ENCODE results near the gene SMYD3. TPM values are rescaled to one million over a fixed set of nuclear protein-coding genes. Genes with fewer than 3 reads are reported as not detected.

SMYD3 gene
- polyA plus RNA-seq, 1 donor from 2014 or later = 35.9 TPM

- Mint-ChIP-seq H3K27me3 (no peaks in the 10 kb centered on the region), H3K9me3 (no peaks in the 10 kb centered on the region), H3K4me3 (no peak overlapping the region), H3K27ac (no peak overlapping the region), H3K36me3 (peaks cover 3% of the 10 kb centered on the region), H3K4me1 (no peaks in the 10 kb centered on the region)
Observed at GRCh38 chr1:246170574-246171261, 336.4 kb downstream of the SMYD3 start.

GRCh38 chr1:246169486-246169885 is 337.6 kb downstream of the SMYD3 start:
- Mint-ChIP-seq H3K4me1 (no peaks in the 10 kb centered on the region), H3K4me3 (no peak overlapping the region), H3K9me3 (no peaks in the 10 kb centered on the region), H3K27ac (no peak overlapping the region), H3K36me3 (peaks cover 11% of the 10 kb centered on the region), H3K27me3 (no peaks in the 10 kb centered on the region)

- H3K4me3 Mint-ChIP-seq = no peak overlapping the region
- no peaks in the 10 kb centered on the region for H3K27me3 Mint-ChIP-seq
- H3K36me3 Mint-ChIP-seq = peaks cover 11% of the 10 kb centered on the region
- no peaks in the 10 kb centered on the region for H3K4me1 Mint-ChIP-seq
- H3K9me3 Mint-ChIP-seq = no peaks in the 10 kb centered on the region
- no peak overlapping the region for H3K27ac Mint-ChIP-seq
Observed at GRCh38 chr1:246169019-246169418, 338.1 kb downstream of the SMYD3 start.

- Mint-ChIP-seq H3K36me3 (peaks cover 16% of the 10 kb centered on the region), H3K9me3 (no peaks in the 10 kb centered on the region), H3K27ac (no peak overlapping the region), H3K4me3 (no peak overlapping the region), H3K4me1 (no peaks in the 10 kb centered on the region), H3K27me3 (no peaks in the 10 kb centered on the region)
Observed at GRCh38 chr1:246166841-246167240, 340.2 kb downstream of the SMYD3 start.

- no peak overlapping the region for H3K4me3 Mint-ChIP-seq
Observed at GRCh38 chr1:246165826-246166709, 341.0 kb downstream of the SMYD3 start.

GRCh38 chr1:246164764-246165163 is 342.3 kb downstream of the SMYD3 start:
- H3K36me3 Mint-ChIP-seq = peaks cover 16% of the 10 kb centered on the region
- H3K27me3 Mint-ChIP-seq = no peaks in the 10 kb centered on the region
- H3K4me3 Mint-ChIP-seq = no peak overlapping the region
- no peaks in the 10 kb centered on the region for H3K9me3 Mint-ChIP-seq
- no peaks in the 10 kb centered on the region for H3K4me1 Mint-ChIP-seq
- no peak overlapping the region for H3K27ac Mint-ChIP-seq

More at GRCh38 chr1:246165826-246166709, 341.0 kb downstream of the SMYD3 start:
- H3K36me3 Mint-ChIP-seq = peaks cover 16% of the 10 kb centered on the region
- no peak overlapping the region for H3K27ac Mint-ChIP-seq
- H3K27me3 Mint-ChIP-seq = no peaks in the 10 kb centered on the region
- no peaks in the 10 kb centered on the region for H3K4me1 Mint-ChIP-seq
- H3K9me3 Mint-ChIP-seq = no peaks in the 10 kb centered on the region

- H3K9me3 Mint-ChIP-seq = no peaks in the 10 kb centered on the region
- no peak overlapping the region for H3K27ac Mint-ChIP-seq
- H3K4me1 Mint-ChIP-seq = peaks cover 0 to 2% (median under 1%) of the 10 kb centered on the region in 3 donors
- no peak overlapping the region for H3K4me3 Mint-ChIP-seq
- H3K36me3 Mint-ChIP-seq = peaks cover 16% of the 10 kb centered on the region
- H3K27me3 Mint-ChIP-seq = no peaks in the 10 kb centered on the region
Observed at GRCh38 chr1:246162560-246162959, 344.5 kb downstream of the SMYD3 start.

- Mint-ChIP-seq H3K27me3 (no peaks in the 10 kb centered on the region), H3K9me3 (no peaks in the 10 kb centered on the region), H3K4me1 (peaks cover 0 to 2% (median 2%) of the 10 kb centered on the region in 3 donors), H3K4me3 (no peak overlapping the region), H3K36me3 (peaks cover 16% of the 10 kb centered on the region), H3K27ac (peak overlapping the region in 1 of 3 donors; percentile 58)
Observed at GRCh38 chr1:246161626-246162025, 345.5 kb downstream of the SMYD3 start.

- Mint-ChIP-seq H3K36me3 (peaks cover 18% of the 10 kb centered on the region), H3K27ac (no peak overlapping the region), H3K27me3 (no peaks in the 10 kb centered on the region), H3K4me3 (no peak overlapping the region), H3K9me3 (no peaks in the 10 kb centered on the region), H3K4me1 (peaks cover 0 to 2% (median 2%) of the 10 kb centered on the region in 3 donors)
Observed at GRCh38 chr1:246160905-246161304, 346.2 kb downstream of the SMYD3 start.

- H3K27ac Mint-ChIP-seq = peak overlapping the region in 1 of 3 donors; percentile 28
- peaks cover 0 to 2% (median 2%) of the 10 kb centered on the region in 3 donors for H3K4me1 Mint-ChIP-seq
- peaks cover 18% of the 10 kb centered on the region for H3K36me3 Mint-ChIP-seq
- no peak overlapping the region for H3K4me3 Mint-ChIP-seq
- no peaks in the 10 kb centered on the region for H3K9me3 Mint-ChIP-seq
- H3K27me3 Mint-ChIP-seq = no peaks in the 10 kb centered on the region
Observed at GRCh38 chr1:246160374-246160773, 346.7 kb downstream of the SMYD3 start.

- Mint-ChIP-seq H3K27ac (no peak overlapping the region), H3K9me3 (no peaks in the 10 kb centered on the region), H3K4me3 (no peak overlapping the region), H3K36me3 (peaks cover 11% of the 10 kb centered on the region), H3K4me1 (peaks cover 0 to 2% (median 2%) of the 10 kb centered on the region in 3 donors), H3K27me3 (no peaks in the 10 kb centered on the region)
Observed at GRCh38 chr1:246159279-246160227, 347.5 kb downstream of the SMYD3 start.

- H3K36me3 Mint-ChIP-seq = peaks cover 10% of the 10 kb centered on the region
- H3K4me1 Mint-ChIP-seq = peaks cover 0 to 4% (median 2%) of the 10 kb centered on the region in 3 donors
- no peak overlapping the region for H3K27ac Mint-ChIP-seq
- H3K9me3 Mint-ChIP-seq = no peaks in the 10 kb centered on the region
- H3K4me3 Mint-ChIP-seq = peak overlapping the region in 1 of 4 donors; percentile 2
- no peaks in the 10 kb centered on the region for H3K27me3 Mint-ChIP-seq
Observed at GRCh38 chr1:246158131-246158530, 348.9 kb downstream of the SMYD3 start.

- Mint-ChIP-seq H3K9me3 (no peaks in the 10 kb centered on the region), H3K36me3 (peaks cover 10% of the 10 kb centered on the region), H3K4me1 (peaks cover 0 to 4% (median 2%) of the 10 kb centered on the region in 3 donors), H3K4me3 (no peak overlapping the region), H3K27me3 (no peaks in the 10 kb centered on the region), H3K27ac (no peak overlapping the region)
Observed at GRCh38 chr1:246157516-246157915, 349.6 kb downstream of the SMYD3 start.

- Mint-ChIP-seq H3K27ac (no peak overlapping the region), H3K27me3 (no peaks in the 10 kb centered on the region), H3K9me3 (no peaks in the 10 kb centered on the region)
Observed at GRCh38 chr1:246156847-246157246, 350.2 kb downstream of the SMYD3 start.

More at GRCh38 chr1:246156847-246157246, 350.2 kb downstream of the SMYD3 start:
- H3K4me1 Mint-ChIP-seq = peaks cover 0 to 4% (median 2%) of the 10 kb centered on the region in 3 donors
- H3K36me3 Mint-ChIP-seq = peaks cover 7% of the 10 kb centered on the region
- H3K4me3 Mint-ChIP-seq = no peak overlapping the region
